Fibroblast of lung (primary cell): ENCODE results near the gene DDAH1.

Experiments
- CTCF ChIP-seq, 2 donors: IDR thresholded peaks in 1 of 2; conservative IDR thresholded peaks in 1 of 2; 1 replicate in 1 of 2; 2 replicates in 1 of 2; pipeline ENCODE4 v1.5.1; 2011 to 2012; ENCODE audit warnings: low read length in 2 of 2, control low read depth in 1 of 2, inconsistent platforms in 1 of 2, low read depth in 1 of 2, mild to moderate bottlenecking in 1 of 2
- EZH2 ChIP-seq: IDR thresholded peaks from 2 replicates; pipeline ENCODE4 v1.5.1; 2012; ENCODE audit warnings: low read length, control low read depth, mild to moderate bottlenecking; ENCODE audit errors: missing control alignments

- TF ChIP-seq CTCF (conservative IDR thresholded peaks at IDR 0.05 in 1 of 2, IDR thresholded peaks at IDR 0.05 in 1 of 2; ENCODE audit: low read depth in 1 of 2, low read length in 2 of 2) (no peak), EZH2 (no peak)
Observed at GRCh38 chr1:85465099-85465785, at the start of gene DDAH1.
